AG04450 (cell line): Measurements from ENCODE around the gene NIPSNAP2. TPM values are rescaled to one million over a fixed set of nuclear protein-coding genes. Genes with fewer than 3 reads are reported as not detected.

Source experiments
- CTCF ChIA-PET: fragments of 300-600, 350-600 bp; formaldehyde crosslinking; extraction: SDS; loops from one replicate; lab custom pipeline; 2022; ENCODE audit warnings: antibody characterized with exemption, inconsistent platforms; lab: Charles Lee
- POLR2A ChIA-PET: fragments of 350-600 bp; formaldehyde crosslinking; extraction: SDS; loops from one replicate; lab custom pipeline; 2021; ENCODE audit warnings: antibody characterized with exemption, inconsistent platforms; lab: Yijun Ruan, JAX
- DNase-seq: peaks from one replicate; pipeline ENCODE4 v3.0.0-alpha.2; 2011; ENCODE audit warnings: low read depth, low spot score
- H3K27ac ChIP-seq: one replicate; pipeline ENCODE4 v1.5.1; 2012; ENCODE audit warnings: low read depth, low read length, control low read depth
- H3K27me3 ChIP-seq: one replicate; pipeline ENCODE4 v1.6.0; 2012; ENCODE audit warnings: low read length; ENCODE audit not compliant: control insufficient read depth, insufficient read depth
- H3K4me3 ChIP-seq: 2 replicates; pipeline ENCODE4 v1.5.1; 2011; ENCODE audit warnings: mild to moderate bottlenecking, low read depth, low read length, control low read depth
- H3K9me3 ChIP-seq: 2 replicates; pipeline ENCODE4 v1.5.1; 2012; ENCODE audit warnings: low read length; ENCODE audit not compliant: control insufficient read depth, insufficient read depth
- polyA plus RNA-seq: library from polyadenylated mRNA; depleted of rRNA; stranded (reverse); fragments of >200 nt; gene quantifications from 2 replicates; pipeline ENCODE4 v1.2.3, GENCODE V29; 2011
- TF ChIP-seq, protein P1 (sequence below): IDR thresholded peaks from 2 replicates; pipeline ENCODE4 v1.5.1; 2011; ENCODE audit warnings: low read depth, low read length, control low read depth, inconsistent platforms

Gene NIPSNAP2
- polyA plus RNA-seq, 1 experiment: 90.6 TPM

DNA sequence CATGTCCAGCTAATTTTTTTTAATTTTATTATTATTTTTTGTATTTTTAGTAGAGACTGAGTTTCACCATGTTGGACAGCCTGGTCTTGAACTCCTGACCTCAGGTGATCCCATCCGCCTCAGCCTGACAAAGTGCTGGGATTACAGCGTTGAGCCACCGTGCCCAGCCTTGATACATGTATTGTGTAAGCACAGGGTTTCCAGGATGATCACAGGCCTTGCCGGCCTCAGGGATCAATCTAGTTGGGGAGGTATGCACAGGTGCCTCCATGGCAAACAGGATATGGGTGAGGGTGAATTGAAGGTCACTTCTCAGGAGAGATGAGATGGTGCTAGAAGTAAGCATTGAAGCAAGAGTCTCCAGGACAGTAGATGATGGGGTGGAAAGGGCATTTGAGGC, 7.2 kb upstream of the NIPSNAP2 start:
- no peaks in the 10 kb centered on the region for H3K27me3 ChIP-seq
- H3K9me3 ChIP-seq: no peaks in the 10 kb centered on the region
- CTCF ChIA-PET: no interaction called here
- H3K4me3 ChIP-seq: no peak overlapping the region
- no peak for DNase-seq
- no peak overlapping the region for H3K27ac ChIP-seq
- POLR2A ChIA-PET: no interaction called here
- TF ChIP-seq, protein P1, sequence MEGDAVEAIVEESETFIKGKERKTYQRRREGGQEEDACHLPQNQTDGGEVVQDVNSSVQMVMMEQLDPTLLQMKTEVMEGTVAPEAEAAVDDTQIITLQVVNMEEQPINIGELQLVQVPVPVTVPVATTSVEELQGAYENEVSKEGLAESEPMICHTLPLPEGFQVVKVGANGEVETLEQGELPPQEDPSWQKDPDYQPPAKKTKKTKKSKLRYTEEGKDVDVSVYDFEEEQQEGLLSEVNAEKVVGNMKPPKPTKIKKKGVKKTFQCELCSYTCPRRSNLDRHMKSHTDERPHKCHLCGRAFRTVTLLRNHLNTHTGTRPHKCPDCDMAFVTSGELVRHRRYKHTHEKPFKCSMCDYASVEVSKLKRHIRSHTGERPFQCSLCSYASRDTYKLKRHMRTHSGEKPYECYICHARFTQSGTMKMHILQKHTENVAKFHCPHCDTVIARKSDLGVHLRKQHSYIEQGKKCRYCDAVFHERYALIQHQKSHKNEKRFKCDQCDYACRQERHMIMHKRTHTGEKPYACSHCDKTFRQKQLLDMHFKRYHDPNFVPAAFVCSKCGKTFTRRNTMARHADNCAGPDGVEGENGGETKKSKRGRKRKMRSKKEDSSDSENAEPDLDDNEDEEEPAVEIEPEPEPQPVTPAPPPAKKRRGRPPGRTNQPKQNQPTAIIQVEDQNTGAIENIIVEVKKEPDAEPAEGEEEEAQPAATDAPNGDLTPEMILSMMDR: no peak

GRCh38 chr7:55962014-55962413, 2.4 kb upstream of the NIPSNAP2 start:
- Histone ChIP-seq H3K4me3 (no peak overlapping the region), H3K9me3 (no peaks in the 10 kb centered on the region), H3K27me3 (no peaks in the 10 kb centered on the region), H3K27ac (no peak overlapping the region)
- CTCF ChIA-PET: interaction anchor here (0.6 to 2.4 kb wide), 3 partner anchors 112 to 321 kb away, joined by 3 to 11 read pairs (median 11); no protein-coding TSS in a partner anchor
- no peak for DNase-seq
- TF ChIP-seq, protein P1: no peak
- POLR2A ChIA-PET: interaction anchor here (1.1 kb wide), 1 partner anchor 89 kb away, joined by 3 read pairs; the partner anchor contains the start of genes CCT6A and PSPH

GRCh38 chr7:55963584-55964168, 709 bp upstream of the NIPSNAP2 start:
- TF ChIP-seq, protein P1: no peak
- no peaks in the 10 kb centered on the region for H3K9me3 ChIP-seq
- no peaks in the 10 kb centered on the region for H3K27me3 ChIP-seq
- no peak for DNase-seq
- H3K27ac ChIP-seq: peak overlapping the region; percentile 47
- POLR2A ChIA-PET: interaction anchor here (0.6 kb wide), 1 partner anchor 411 kb away, joined by 3 read pairs; no protein-coding TSS in a partner anchor
- H3K4me3 ChIP-seq: peak overlapping the region; percentile 65
- CTCF ChIA-PET: interaction anchor here (0.5 to 1.7 kb wide), 36 partner anchors 9 to 687 kb away, joined by 3 to 25 read pairs (median 3); partner anchors contain the start of genes CCT6A, PHKG1 and PSPH

- Histone ChIP-seq H3K9me3 (no peaks in the 10 kb centered on the region), H3K4me3 (peak overlapping the region; percentile 82), H3K27me3 (no peaks in the 10 kb centered on the region), H3K27ac (peak overlapping the region; percentile 70)
- DNase-seq: no peak
- TF ChIP-seq, protein P1: no peak
- CTCF ChIA-PET: interaction anchor here (0.6 to 2.6 kb wide), 6 partner anchors 13 to 373 kb away, joined by 3 to 23 read pairs (median 8); partner anchors contain the start of gene PHKG1
- POLR2A ChIA-PET: interaction anchor here (0.6 kb wide), 2 partner anchors 37 to 324 kb away, joined by 3 to 6 read pairs; no protein-coding TSS in a partner anchor
Measured at GRCh38 chr7:55965100-55965470, 700 bp downstream of the NIPSNAP2 start.

DNA sequence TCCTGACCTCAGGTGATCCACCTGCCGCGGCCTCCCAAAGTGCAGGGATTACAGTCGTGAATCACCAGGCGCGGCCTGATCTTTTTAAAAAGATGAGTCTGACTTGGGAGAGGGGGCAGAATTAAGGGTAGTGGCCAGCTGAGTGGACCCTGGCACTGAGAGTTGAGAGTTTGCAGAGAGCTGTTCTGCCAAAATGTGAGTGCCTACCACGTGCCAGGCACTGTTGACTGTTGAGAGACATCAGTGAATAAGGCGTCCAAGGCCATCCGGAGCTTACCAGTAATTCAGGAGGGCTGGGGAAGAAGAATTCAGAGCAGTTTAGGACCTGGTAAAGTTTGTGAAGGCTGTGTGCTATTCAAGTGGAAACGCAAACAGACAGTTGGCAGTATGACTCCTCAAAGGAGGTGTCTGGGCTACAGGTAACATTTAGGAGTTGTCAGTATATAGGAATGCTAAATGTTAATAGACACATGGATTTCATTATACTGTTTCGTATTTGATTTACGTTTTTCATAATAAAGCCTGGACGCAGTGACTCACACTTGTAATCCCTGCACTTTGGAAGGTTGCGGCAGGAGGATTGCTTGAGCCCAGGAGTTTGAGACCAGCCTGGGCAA, 1.5 kb downstream of the NIPSNAP2 start:
- ChIA-PET CTCF (interaction anchor here (1.5 to 2.6 kb wide), 2 partner anchors 13 to 126 kb away, joined by 8 read pairs; partner anchors contain the start of gene PHKG1), POLR2A (no interaction called here)
- DNase-seq: no peak

More for the DNA sequence above, 1.5 kb downstream of the NIPSNAP2 start:
- TF ChIP-seq, protein P1: no peak
- Histone ChIP-seq H3K27ac (no peak overlapping the region), H3K4me3 (0 out of 2 replicates have a peak overlapping the region, but pooled peaks have one; percentile 18), H3K27me3 (no peaks in the 10 kb centered on the region), H3K9me3 (no peaks in the 10 kb centered on the region)
